Measurements from ENCODE around the gene GRAP. TPM values are rescaled to one million over a fixed set of nuclear protein-coding genes. Genes with fewer than 3 reads are reported as not detected.
"Not testable (repeated sequence)": the region's sequence is repeated elsewhere in the genome, so short reads cannot be mapped to it uniquely, and the experiment has no call there.

The GRAP gene
- total and polyA plus RNA-seq, 10 of the 15 experiments (the other 5 are each of a cell fraction or from before 2014, with no cell fraction given): 0.58 to 78.3 (median 36.6) TPM

DNA sequence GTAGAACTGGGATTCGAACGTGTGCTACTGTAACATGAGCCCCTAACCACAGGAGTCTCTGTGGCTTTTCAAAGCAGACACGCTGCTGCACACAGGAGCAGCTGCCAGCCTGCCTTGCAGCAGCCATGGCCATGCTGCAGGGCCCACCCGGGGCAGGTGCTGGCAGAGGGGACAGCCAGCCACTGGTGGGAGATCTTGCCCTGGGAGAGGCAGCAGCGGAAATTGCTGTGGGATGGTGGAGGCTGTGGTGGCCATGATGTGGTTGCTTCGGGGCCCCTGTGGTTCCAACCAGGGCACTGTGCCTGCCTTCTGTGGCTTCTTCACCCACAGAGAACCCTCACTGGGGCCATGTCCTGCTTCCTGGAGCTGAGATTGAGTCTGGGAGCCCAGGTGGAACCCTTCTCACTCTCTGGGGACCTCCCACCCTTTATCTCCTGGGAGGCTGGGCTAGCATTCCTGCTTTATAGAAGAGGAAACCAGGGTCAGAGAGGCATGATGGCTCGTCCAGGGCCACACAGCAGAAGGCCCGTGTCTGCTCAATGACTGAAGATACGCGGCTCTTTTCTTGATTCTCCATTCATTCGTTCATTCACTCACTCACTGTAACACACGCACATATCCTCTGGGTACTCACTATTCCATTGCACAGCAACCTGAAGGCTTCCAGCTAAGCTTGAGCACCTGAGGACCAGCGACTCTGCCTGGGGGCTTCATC lies 43.5 kb upstream of the GRAP start:
- CTCF ChIA-PET; H3K27me3 ChIP-seq (replicated peaks in 1 of 2; ENCODE audit: control insufficient read depth in 2 of 2, insufficient read depth in 2 of 2, low read length in 1 of 2); H3K9ac ChIP-seq (ENCODE audit: control insufficient read depth, insufficient read depth, low read length); H3K79me2 ChIP-seq (ENCODE audit: control insufficient read depth, insufficient read depth, low read length); POLR2A ChIA-PET; H3K9me3 ChIP-seq (replicated peaks; ENCODE audit: control insufficient read depth, insufficient read depth, low read length); FAIRE-seq; in situ Hi-C loops (cut with MboI); H3K27ac ChIP-seq (ENCODE audit: control insufficient read depth, insufficient read depth); H2AFZ ChIP-seq (ENCODE audit: control insufficient read depth, low read depth, low read length); H3K4me1 ChIP-seq (ENCODE audit: control insufficient read depth, insufficient read depth, low read length); RAD21 ChIA-PET (ENCODE audit: unreplicated experiment); H4K20me1 ChIP-seq (ENCODE audit: control insufficient read depth, insufficient read depth); H3K4me3 ChIP-seq; H3K36me3 ChIP-seq (ENCODE audit: control insufficient read depth in 2 of 2, insufficient read depth in 2 of 2, low read length in 1 of 2); H3K4me2 ChIP-seq (ENCODE audit: control insufficient read depth, insufficient read depth); SMC1A ChIA-PET (ENCODE audit: uncharacterized antibody, unreplicated experiment); intact Hi-C loops (cut with micrococcal nuclease; ENCODE audit: unreplicated experiment); DNase-seq (ENCODE audit: low read depth, low spot score): not testable (repeated sequence)
- no CpG with 5 or more reads among the region's 13 CpGs for WGBS (ENCODE audit: insufficient coverage, insufficient replicate concordance, low lambda C conversion rate, missing lambda C conversion rate)
- TSS peak; percentile 67 for BruUV-seq (replicated peaks)
- ATAC-seq: peak; percentile 83

DNA sequence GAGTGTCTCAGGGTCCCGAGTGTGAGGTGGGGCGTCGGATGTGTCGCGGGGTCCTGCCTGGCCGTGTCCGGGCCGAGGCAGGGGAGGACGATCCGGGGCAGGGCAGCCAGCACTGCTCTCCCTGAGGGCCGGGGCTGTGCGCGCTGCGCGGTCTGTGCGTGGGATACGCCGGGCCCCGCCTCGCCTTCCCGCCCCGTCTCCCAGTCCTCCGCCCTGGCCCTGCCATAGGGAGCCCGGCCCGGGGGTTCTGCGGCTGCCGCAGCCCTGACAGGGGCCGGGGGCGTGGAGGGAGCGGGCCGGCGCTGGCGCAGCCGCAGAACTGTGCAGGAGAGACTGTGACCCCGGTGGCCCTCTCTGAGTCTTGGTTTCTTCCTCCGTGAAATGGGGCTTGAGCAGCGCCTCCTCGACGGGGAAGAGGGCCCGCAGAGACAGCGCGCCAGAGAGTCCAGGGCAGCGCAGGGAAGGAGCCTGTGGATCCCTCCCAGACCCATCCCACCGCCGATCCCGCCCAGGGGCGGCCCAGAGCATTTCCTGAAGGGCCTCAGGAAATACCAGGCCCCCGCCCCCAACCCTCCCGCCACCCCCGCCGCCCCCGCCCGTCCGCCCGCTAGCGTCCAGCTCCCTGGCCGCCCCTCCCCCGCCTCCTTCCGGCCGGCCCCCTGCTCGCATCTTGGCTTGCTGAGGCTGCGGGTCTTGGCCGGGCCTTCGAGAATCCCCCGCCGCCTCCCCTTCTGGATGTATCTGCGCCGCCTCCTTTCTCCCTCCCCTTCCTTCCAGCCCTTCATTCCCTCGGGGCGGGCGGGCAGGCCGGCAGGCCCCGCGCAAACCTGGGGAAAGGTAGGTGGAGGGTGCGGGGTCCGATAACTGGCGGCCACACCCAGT lies 42.3 kb upstream of the GRAP start:
- SMC1A ChIA-PET (ENCODE audit: uncharacterized antibody, unreplicated experiment); H3K27me3 ChIP-seq (replicated peaks in 1 of 2; ENCODE audit: control insufficient read depth in 2 of 2, insufficient read depth in 2 of 2, low read length in 1 of 2); FAIRE-seq; H3K4me1 ChIP-seq (ENCODE audit: control insufficient read depth, insufficient read depth, low read length); H4K20me1 ChIP-seq (ENCODE audit: control insufficient read depth, insufficient read depth); H3K36me3 ChIP-seq (ENCODE audit: control insufficient read depth in 2 of 2, insufficient read depth in 2 of 2, low read length in 1 of 2); RAD21 ChIA-PET (ENCODE audit: unreplicated experiment); H3K9me3 ChIP-seq (replicated peaks; ENCODE audit: control insufficient read depth, insufficient read depth, low read length); BruUV-seq (replicated peaks); intact Hi-C loops (cut with micrococcal nuclease; ENCODE audit: unreplicated experiment); H3K9ac ChIP-seq (ENCODE audit: control insufficient read depth, insufficient read depth, low read length); H3K79me2 ChIP-seq (ENCODE audit: control insufficient read depth, insufficient read depth, low read length); CTCF ChIA-PET; H3K27ac ChIP-seq (ENCODE audit: control insufficient read depth, insufficient read depth); H3K4me3 ChIP-seq; in situ Hi-C loops (cut with MboI); DNase-seq (ENCODE audit: low read depth, low spot score); H2AFZ ChIP-seq (ENCODE audit: control insufficient read depth, low read depth, low read length); H3K4me2 ChIP-seq (ENCODE audit: control insufficient read depth, insufficient read depth); POLR2A ChIA-PET: not testable (repeated sequence)
- no CpG with 5 or more reads among the region's 77 CpGs for WGBS (ENCODE audit: insufficient coverage, insufficient replicate concordance, low lambda C conversion rate, missing lambda C conversion rate)
- peak; percentile 56 for ATAC-seq

DNA sequence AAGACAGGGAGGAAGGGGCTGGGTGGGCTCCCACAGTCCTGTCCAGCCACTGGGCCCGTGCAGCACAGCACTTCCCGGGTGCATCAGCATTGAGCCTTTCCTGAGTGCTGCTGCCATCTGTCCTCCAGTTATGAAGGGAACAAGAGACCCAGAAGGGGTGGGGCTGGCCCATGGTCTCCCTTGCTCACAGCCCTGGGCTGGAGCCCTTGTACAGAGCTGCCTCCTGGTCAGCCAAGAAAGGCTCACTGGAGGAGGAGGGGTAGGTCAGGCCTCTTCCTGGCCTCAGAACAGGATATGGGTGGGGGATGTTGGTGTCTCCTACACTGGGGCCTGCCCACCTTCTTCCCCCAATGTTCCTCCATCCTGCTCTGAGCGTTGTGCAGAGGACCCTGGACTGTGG lies 30.6 kb upstream of the GRAP start:
- H3K9ac ChIP-seq (ENCODE audit: control insufficient read depth, insufficient read depth, low read length); in situ Hi-C loops (cut with MboI); CTCF ChIA-PET; H4K20me1 ChIP-seq (ENCODE audit: control insufficient read depth, insufficient read depth); POLR2A ChIA-PET; H3K4me2 ChIP-seq (ENCODE audit: control insufficient read depth, insufficient read depth); H2AFZ ChIP-seq (ENCODE audit: control insufficient read depth, low read depth, low read length); DNase-seq (ENCODE audit: low read depth, low spot score); H3K27ac ChIP-seq (ENCODE audit: control insufficient read depth, insufficient read depth); intact Hi-C loops (cut with micrococcal nuclease; ENCODE audit: unreplicated experiment); H3K27me3 ChIP-seq (replicated peaks in 1 of 2; ENCODE audit: control insufficient read depth in 2 of 2, insufficient read depth in 2 of 2, low read length in 1 of 2); H3K9me3 ChIP-seq (replicated peaks; ENCODE audit: control insufficient read depth, insufficient read depth, low read length); BruUV-seq (replicated peaks); RAD21 ChIA-PET (ENCODE audit: unreplicated experiment); FAIRE-seq; H3K79me2 ChIP-seq (ENCODE audit: control insufficient read depth, insufficient read depth, low read length); SMC1A ChIA-PET (ENCODE audit: uncharacterized antibody, unreplicated experiment); H3K4me1 ChIP-seq (ENCODE audit: control insufficient read depth, insufficient read depth, low read length); H3K4me3 ChIP-seq; H3K36me3 ChIP-seq (ENCODE audit: control insufficient read depth in 2 of 2, insufficient read depth in 2 of 2, low read length in 1 of 2): not testable (repeated sequence)
- no CpG with 5 or more reads among the region's 3 CpGs for WGBS (ENCODE audit: insufficient coverage, insufficient replicate concordance, low lambda C conversion rate, missing lambda C conversion rate)
- ATAC-seq: peak; percentile 35; the same call in 2 of the 3 replicates
